NCI-H2171 treated with DMSO at 0.1 percent for 48 hours (cell line): Measurements from ENCODE around the gene KRTAP4-6.
"Not testable (repeated sequence)": the region's sequence is repeated elsewhere in the genome, so short reads cannot be mapped to it uniquely, and the experiment has no call there.

Source experiments
- DNase-seq: peaks from one replicate; lab custom pipeline; 2025; lab: John Stamatoyannopoulos, UW

The KRTAP4-6 gene

DNA sequence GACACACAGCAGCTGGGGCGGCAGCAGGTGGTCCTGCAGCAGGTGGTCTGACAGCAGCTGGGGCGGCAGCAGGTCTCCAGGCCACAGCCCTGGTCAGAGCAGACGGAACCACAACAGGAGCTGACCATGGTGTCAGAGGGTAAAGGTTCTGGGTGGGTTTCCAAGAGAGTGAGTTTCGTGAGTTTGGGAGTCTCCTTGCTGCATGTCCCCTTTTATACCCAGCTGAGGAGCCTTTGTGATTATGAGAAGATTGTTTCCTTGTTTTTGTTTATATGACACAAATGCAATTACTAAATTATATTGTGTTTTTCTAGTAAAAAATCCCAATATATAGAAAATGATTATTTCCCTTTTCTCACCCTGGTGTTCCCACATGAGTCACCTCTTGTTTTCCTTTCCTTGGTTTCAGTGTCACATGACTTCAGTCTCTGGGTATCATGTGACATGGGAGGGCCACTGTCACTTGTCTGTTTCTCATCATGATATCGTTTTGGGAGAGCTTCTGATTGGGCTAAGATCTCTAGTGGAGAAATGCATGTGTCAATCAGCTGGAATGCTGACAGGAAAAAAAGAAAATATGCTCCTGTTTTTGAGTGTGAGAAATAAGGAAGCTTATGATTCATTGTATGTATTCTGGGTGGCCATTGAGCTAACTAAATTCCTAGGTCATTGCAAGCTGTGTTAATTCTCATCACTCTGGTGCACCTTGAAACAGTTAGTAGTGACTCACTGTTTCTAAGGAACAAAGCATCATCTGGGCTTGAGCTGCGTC is at the start of gene KRTAP4-6:
Gene KRTAP4-6 (minus strand): TSS at position 185 of the 772 bp plus-strand sequence. CDS start 57 bp downstream, at position 128.
- DNase-seq: no peak

DNA sequence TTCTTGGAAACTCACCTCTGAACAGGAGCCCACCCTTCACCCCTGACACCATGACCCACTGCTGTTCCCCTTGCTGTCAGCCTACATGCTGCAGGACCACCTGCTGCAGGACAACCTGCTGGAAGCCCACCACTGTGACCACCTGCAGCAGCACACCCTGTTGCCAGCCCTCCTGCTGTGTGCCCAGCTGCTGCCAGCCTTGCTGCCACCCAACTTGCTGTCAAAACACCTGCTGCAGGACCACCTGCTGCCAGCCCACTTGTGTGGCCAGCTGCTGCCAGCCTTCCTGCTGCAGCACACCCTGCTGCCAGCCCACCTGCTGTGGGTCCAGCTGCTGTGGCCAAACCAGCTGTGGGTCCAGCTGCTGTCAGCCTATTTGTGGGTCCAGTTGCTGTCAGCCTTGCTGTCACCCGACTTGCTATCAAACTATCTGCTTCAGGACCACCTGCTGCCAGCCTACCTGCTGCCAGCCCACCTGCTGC is 49.5 kb upstream of the KRTAP4-6 start, which contains the start of gene KRTAP9-1:
Gene KRTAP9-1 (plus strand): TSS at position 51 of the 482 bp plus-strand sequence. CDS start 0 bp downstream, at position 51.
- not testable (repeated sequence) for DNase-seq

DNA sequence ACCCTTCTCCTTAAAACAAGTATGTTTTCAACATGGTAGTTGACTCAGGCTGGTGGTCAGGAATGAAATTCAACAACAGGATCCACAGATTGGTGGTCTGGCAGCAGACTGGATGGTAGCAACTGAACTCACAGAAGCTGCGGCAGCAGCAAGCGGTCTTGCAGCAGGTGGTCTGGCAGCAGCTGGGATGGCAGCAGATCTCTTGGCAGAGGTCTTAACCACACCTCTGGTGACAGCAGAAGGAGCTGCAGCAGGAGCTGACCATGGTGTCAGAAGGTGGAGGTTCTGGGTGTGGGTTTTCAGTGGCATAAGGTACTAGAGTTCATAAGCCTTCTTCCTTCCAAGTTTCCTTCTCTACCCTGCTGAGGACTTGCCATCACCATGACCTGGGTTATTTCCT is 46.5 kb upstream of the KRTAP4-6 start:
- DNase-seq: no peak

DNA sequence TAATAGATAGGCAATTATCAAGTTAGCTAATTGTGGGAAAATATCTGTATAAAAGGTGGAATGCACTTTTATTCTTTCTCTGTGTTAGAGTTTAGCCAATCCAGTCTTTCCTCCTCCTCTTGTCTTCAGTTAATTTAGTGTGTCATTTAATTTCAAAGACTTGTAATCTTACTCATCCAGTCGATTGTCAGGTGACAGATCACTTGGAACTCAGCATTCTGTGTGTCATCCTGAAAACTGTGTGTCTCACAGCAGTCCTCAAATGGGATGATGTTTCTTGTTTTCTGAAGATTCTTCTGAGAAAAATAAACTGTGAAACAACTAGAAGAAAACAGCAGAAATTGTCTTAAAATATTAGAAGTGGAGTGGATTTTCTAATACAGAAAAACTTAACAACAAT is 44.7 kb upstream of the KRTAP4-6 start:
- DNase-seq: no peak

DNA sequence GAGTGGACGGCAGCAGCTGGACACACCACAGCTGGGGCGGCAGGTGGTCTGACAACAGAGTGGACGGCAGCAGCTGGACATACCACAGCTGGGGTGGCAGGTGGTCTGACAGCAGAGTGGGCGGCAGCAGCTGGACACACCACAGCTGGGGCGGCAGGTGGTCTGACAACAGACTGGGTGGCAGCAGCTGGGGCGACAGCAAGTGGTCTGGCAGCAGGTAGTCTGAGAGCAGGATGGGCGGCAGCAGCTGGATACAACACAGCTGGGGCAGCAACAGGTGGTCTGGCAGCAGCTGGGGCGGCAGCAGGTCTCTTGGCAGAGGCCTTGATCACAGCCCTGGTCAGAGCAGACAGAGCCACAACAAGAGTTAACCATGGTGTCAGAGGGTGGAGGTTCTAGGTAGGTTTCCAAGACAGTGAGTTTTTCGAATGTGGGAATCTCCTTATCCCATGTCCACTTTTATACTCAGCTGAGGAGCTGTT is 44.2 kb upstream of the KRTAP4-6 start, which contains the start of gene KRTAP4-1:
Gene KRTAP4-1 (minus strand): TSS at position 432 of the 482 bp plus-strand sequence. CDS start 57 bp downstream, at position 375.
- no peak for DNase-seq

DNA sequence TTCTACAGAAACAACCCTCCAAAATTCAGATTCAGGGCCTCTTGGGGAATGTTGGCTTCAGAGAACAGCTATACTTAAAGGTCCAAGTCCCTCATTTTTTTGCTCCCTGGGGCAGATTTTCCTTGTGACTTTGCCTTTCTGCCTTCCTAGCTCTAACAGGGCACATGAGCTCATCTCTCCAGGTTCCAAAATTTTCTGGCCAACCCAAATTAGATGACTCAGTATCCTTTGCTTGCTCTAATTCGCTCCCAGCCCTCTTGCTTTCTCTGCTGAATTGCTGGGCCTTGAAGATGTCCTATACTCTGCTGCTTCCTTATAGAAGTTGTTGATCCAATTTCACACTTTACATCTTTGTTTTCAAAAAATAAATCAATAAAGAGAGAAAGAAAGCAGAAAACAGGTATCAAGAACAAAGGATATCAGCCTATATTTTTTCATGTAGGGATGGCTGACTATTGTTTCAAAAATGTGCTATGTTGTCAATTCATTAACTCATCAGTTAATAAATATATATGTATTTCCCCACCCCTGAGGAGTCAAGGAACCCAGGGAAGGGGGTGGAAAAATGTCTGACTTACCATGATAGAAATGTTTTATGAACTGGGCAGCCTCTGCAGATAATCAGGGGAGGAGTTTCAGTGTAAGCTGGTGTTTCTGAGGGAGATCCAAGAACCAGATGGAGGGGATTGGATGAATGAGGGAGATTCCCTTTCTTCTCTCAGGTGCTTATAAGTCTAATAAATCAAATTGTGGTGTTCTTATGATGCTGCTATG is 38.7 kb upstream of the KRTAP4-6 start:
- DNase-seq: no peak

DNA sequence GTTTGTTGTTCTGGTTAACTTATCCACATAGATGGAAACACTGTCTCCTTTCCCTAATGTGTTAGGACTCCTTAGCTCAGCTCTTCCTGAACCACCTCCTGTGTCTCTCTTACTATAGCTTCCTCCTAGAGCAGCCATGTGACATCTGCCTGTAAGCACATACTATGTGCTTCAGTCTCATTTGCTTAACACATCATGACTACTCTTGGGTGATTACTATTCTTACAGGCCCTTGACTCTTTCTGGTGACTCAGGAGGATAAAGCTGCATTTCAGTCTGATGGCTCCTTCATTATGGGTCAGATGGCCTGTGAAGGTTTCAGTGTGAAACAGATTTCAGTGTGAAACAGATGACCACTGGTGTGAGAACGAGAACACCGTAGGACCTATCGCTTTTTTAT is 38.0 kb upstream of the KRTAP4-6 start:
- no peak for DNase-seq

DNA sequence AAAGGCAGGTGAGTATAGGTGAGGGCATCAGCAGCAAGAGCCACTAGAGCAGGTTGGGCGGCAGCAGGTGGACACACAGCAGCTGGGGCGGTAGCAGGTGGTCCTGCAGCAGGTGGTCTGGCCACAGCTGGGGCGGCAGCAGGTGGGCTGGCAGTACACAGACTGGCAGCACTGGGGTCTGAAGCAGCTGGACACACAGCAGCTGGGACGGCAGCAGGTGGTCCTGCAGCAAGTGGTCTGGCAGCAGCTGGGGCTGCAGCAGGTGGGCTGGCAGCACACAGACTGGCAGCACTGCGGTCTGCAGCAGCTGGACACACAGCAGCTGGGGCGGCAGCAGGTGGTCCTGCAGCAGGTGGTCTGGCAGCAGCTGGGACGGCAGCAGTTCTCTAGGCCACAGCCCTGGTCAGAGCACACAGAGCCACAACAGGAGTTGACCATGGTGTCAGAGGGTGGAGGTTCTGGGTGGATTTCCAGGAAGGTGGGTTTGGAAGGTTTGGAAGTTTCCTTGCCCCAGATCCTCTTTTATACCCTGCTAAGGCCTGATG is 37.5 kb upstream of the KRTAP4-6 start, which contains the start of gene KRTAP4-2:
Gene KRTAP4-2 (minus strand): TSS at position 495 of the 545 bp plus-strand sequence. CDS start 57 bp downstream, at position 438.
- DNase-seq: no peak

DNA sequence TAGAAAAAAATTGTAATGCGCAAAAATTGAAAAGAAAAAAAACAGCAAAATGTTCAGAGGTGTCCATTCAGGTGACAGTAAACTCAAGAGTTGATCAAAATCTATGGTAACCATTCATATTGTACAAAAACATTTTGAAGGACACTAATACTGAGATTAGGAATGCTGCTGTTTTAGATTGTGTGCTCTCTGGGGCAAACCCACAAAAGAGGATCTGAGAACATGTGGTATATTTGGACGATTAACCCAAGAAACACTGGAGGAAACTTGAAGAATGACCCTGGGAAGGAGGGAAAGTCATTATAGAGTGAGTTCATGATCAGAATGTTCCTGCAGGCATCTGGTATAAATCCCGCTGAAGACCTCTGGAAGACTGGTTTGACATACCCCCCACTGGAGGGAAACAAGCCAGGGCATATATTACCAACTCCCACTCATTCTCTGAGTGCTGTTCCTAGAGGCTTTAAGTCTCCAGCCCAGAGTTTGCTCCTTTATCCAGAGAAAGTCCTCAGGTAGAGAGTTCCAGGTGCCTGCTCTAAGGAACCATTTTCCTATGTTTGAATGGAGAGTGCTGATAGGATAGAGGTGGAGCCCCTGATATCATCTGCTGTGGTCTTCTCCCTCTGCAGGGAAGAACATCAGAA is 36.5 kb upstream of the KRTAP4-6 start:
- DNase-seq: no peak

DNA sequence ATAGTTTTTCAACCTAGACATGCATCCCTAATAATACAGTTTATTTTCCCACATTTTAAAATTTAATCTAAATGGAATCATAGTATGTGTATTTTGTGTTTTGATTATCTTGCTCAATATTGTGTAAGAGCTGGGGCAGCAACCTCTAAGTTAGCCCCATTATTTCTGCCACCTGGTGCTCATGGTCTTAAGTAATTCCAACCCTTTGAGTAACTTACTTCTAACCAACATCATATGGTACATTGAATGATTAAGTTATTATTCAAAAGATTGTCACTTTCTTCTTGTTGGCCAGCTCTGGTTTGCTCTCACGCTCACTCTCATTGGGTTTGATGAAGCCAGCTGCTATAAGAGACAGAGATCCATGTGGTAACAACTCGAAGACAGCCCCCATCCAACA is 31.5 kb upstream of the KRTAP4-6 start:
- DNase-seq: no peak

DNA sequence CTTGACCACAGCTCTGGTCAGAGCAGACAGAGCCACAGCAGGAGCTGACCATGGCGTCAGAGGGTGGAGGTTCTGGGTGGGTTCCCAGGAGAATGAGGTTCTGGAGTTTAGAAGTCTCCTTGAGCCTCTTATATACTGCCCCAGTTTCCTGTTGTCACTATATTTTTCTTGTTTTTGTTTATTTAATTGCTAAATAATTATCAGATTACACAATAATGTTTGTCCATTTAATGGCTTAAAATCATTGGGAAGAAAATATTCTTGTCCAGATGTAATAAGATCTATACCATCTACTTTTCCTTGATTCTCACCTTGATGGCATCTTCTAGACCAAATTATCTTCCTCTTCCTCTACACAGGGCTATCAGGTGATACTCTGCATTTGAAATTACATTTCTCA is 27.8 kb upstream of the KRTAP4-6 start, which contains the start of gene KRTAP4-3:
Gene KRTAP4-3 (minus strand): TSS at position 101 of the 400 bp plus-strand sequence. CDS start 49 bp downstream, at position 52.
- DNase-seq: no peak

DNA sequence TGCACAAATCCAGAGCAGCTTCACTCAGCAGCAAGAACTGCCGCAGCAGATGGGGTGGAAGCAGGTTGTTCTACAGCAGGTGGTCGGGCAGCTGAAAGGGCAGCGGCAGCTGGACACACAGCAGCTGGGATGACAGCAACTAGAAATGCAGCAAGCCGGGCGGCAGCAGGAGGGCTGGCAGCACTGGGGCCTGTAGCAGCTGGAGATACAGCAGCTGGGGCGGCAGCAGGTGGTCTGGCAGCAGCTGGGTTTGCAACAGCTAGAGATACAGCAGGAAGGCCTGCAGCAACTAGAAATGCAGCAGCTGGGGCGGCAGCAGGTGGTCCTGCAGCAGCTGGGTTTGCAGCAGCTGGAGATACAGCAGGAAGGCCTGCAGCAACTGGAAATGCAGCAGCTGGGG is 27.2 kb upstream of the KRTAP4-6 start:
- DNase-seq: no peak

DNA sequence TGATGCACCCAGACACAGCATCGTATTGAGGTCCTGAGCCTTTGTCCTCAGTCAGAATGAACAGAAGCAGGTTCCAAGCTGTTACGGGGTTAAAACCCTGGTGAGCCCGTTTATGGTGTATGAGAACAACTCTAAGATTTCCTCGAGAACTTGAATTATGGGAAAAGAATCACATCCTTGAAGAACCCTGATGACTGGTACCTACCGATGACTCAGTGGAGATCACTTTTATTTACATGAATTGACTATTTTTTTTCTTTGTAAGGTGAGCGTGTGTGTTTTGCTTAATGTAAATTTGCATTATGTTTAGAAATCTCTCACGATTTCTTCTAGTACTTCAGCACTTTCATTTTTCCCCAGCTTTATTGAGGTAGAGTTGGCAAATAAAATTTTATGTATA is 23.5 kb upstream of the KRTAP4-6 start:
- DNase-seq: no peak

DNA sequence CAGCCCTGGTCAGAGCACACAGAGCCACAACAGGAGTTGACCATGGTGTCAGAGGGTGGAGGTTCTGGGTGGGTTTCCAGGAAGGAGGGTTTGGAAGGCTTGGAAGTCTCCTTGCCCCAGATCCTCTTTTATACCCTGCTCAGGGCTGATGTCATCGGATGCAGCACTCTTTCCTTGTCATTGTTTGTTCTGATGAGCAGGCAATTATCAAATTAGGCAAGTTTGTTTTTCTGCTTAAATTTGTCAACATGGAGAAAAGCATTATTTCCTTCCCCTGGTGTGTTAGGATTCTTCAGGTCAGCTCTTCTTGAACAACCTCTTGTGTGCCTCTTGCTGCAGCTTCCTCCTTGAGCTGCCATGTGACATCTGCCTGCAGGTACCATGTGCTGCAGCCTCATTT is 20.3 kb upstream of the KRTAP4-6 start, which contains the start of gene KRTAP4-4:
Gene KRTAP4-4 (minus strand): TSS at position 101 of the 400 bp plus-strand sequence. CDS start 57 bp downstream, at position 44.
- DNase-seq: no peak

DNA sequence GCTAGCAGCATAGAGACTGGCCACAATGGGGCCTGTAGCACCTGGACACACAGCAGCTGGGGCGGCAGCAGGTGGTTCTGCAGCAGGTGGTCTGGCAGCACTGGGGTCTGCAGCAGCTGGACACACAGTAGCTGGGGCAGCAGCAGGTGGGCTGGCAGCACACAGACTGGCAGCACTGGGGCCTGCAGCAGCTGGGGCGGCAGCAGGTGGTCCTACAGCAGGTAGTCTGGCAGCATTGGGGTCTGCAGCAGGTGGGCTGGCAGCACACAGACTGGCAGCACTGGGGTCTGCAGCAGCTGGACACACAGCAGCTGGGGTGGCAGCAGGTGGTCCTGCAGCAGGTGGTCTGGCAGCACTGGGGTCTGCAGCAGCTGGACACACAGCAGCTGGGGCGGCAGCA is 19.8 kb upstream of the KRTAP4-6 start:
- DNase-seq: not testable (repeated sequence)

DNA sequence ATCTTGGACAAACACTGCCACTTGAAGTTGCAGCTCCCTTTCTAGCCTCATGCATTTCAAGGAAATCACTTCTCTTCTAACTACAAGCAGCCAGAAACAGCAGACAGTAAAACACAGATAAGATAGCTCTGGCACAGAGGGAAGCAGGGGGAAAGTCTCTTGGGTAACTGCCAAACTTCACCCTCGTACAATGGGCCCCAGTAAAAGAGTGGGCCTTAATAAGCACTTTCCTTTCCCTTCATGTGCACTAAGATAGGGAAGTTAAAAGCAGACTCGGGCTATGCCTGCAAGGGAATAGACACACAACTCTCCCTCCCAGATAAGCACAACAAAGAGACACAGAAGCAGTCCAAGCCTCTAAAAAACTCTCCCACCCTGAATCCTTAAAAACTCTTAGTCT is 13.5 kb upstream of the KRTAP4-6 start:
- DNase-seq: no peak

DNA sequence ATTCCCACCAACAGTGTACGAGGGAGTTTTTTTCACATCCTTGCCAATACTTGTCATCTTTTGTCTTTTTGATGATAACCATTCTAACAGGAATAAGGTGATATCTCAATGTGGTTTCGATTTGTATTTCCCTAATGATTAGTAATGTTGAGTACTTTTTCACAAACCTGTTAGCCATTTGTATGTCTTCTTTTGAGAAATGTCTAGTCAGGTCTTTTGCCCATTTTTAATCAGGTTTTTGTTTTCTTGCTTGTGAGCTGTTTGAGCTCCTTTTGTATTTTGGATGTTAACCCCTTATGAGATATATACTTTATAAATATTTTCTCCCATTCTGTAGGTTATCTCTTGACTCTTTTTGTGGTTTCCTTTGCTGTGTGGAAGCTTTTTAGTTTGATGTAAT is 11.2 kb upstream of the KRTAP4-6 start:
- DNase-seq: no peak

DNA sequence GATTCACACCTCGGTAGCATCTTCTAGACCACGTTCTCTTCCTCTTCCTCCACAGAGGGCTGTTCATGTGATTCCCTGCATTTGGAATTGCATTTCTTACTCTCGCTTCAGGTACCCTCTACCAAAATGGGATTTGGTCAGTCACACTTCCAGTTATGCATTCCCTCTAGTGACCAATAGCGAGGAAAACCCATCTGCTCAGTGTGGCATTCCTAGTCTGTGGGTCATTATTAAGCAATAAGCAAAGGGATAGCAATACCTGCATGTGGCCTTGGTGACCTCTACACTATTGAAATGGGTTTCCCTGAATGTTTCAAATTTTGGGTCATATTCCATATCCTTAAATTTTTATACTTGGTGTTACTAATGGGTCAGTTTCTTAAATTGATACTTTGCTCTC is 9.7 kb upstream of the KRTAP4-6 start:
- no peak for DNase-seq

DNA sequence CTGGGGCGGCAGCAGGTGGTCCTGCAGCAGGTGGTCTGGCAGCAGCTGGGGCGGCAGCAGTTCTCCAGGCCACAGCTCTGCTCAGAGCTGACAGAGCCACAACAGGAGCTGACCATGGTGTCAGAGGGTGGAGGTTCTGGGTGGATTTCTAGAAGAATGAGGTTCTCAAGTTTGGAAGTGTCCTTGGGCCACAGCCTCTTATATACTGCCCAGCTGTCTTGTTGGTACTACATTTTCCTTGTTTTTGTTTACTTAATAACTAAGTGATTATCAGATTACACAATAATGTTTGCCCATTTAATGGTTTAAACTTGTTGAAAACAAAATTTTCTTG is 9.3 kb upstream of the KRTAP4-6 start, which contains the start of gene KRTAP4-5:
Gene KRTAP4-5 (minus strand): TSS at position 174 of the 334 bp plus-strand sequence. CDS start 58 bp downstream, at position 116.
- no peak for DNase-seq

DNA sequence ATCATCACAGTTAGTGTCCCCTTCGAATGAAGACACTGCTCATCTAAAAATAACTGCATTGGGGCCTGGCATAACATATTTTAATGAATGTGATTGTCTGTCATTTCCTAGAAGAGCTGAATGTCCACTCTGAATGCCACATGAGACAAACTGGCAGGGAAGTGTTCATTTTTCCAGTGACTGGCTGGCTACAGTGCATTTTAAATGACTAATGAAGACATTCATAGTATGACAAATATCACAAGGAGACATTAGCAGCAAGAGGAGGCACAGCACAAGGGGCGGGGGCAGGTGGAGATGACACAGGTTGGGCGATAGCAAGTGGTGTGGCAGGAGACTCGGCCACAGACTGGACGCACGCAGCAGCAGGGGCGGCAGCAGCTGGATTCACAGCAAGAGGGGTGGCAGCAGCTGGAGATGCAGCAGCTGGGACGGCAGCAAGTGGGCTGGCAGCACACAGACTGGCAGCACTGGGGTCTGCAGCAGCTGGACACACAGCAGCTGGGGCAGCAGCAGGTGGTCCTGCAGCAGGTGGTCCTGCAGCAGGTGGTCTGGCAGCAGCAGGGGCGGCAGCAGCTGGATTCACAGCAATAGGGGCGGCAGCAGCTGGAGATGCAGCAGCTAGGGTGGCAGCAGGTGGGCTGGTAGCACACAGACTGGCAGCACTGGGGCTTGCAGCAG is 8.8 kb upstream of the KRTAP4-6 start:
- not testable (repeated sequence) for DNase-seq
